GM12878 (cell line): ENCODE results near the gene COBLL1.

ENCODE experiments used
- ATF2 ChIP-seq: IDR thresholded peaks from 2 replicates; pipeline ENCODE4 v1.6.1; 2012; ENCODE audit warnings: low read length, inconsistent platforms
- BHLHE40 ChIP-seq, 2 experiments: fragments of 450-650 bp in 1 of 2; IDR thresholded peaks; 2 replicates each; pipeline ENCODE4 v1.6.1; 2011 to 2017; ENCODE audit warnings: low read depth in 2 of 2, borderline replicate concordance in 1 of 2, improper control_type of control experiment in 1 of 2, low read length in 1 of 2, mild to moderate bottlenecking in 1 of 2
- CHD4 ChIP-seq: fragments of 200-600 bp; sonication (generic); IDR thresholded peaks from 2 replicates; pipeline ENCODE4 v1.6.1; 2016; ENCODE audit warnings: mild to moderate bottlenecking
- CTCF ChIP-seq, 3 experiments: IDR thresholded peaks in 2 of 3; conservative IDR thresholded peaks in 1 of 3; 2 replicates each; pipeline ENCODE4 v1.5.1; 2011; ENCODE audit warnings: low read depth in 3 of 3, low read length in 3 of 3, mild to moderate bottlenecking in 3 of 3, control low read depth in 2 of 3, moderate library complexity in 2 of 3, inconsistent platforms in 1 of 3, mixed read lengths in 1 of 3; ENCODE audit not compliant: control insufficient read depth in 2 of 3, insufficient read depth in 1 of 3; ENCODE audit errors: extremely low read depth in 1 of 3
- EP300 ChIP-seq, 2 experiments: fragments of 150-350 bp in 1 of 2; IDR thresholded peaks; 2 replicates each; pipeline ENCODE4 v1.6.1; 2011 to 2012; ENCODE audit warnings: low read depth in 2 of 2, low read length in 2 of 2, borderline replicate concordance in 1 of 2, improper control_type of control experiment in 1 of 2, inconsistent platforms in 1 of 2; ENCODE audit not compliant: control insufficient read depth in 1 of 2
- HDAC2 ChIP-seq: fragments of 200-600 bp; sonication (generic); IDR thresholded peaks from 2 replicates; pipeline ENCODE4 v1.6.1; 2017
- MAX ChIP-seq: IDR thresholded peaks from 2 replicates; pipeline ENCODE4 v1.6.1; 2012; ENCODE audit warnings: low read depth, low read length, improper control_type of control experiment
- PBX3 ChIP-seq: IDR thresholded peaks from 2 replicates; pipeline ENCODE4 v1.6.1; 2011; ENCODE audit warnings: mild to moderate bottlenecking, low read depth, low read length, moderate library complexity; ENCODE audit not compliant: insufficient replicate concordance
- POLR2A ChIP-seq: IDR thresholded peaks from 2 replicates; pipeline ENCODE4 v1.6.1; 2011; ENCODE audit warnings: low read depth, mild to moderate bottlenecking, low read length
- RAD21 ChIP-seq: IDR thresholded peaks from 2 replicates; pipeline ENCODE4 v1.6.1; 2011; ENCODE audit warnings: mild to moderate bottlenecking, low read depth, low read length, moderate library complexity; ENCODE audit not compliant: insufficient read depth
- RFX5 ChIP-seq: IDR thresholded peaks from 2 replicates; pipeline ENCODE4 v1.6.1; 2011; ENCODE audit warnings: low read depth, low read length, improper control_type of control experiment
- SIN3A ChIP-seq: IDR thresholded peaks from 2 replicates; pipeline ENCODE4 v1.6.1; 2012; ENCODE audit warnings: low read depth, low read length, improper control_type of control experiment
- TCF7 ChIP-seq: IDR thresholded peaks from 2 replicates; pipeline ENCODE4 v1.6.1; 2014; ENCODE audit warnings: antibody characterized with exemption, borderline replicate concordance
- ZBTB4 ChIP-seq: fragments of 450-650 bp; formaldehyde crosslinking; IDR thresholded peaks from 2 replicates; pipeline ENCODE4 v1.4.0; 2022; ENCODE audit warnings: mild to moderate bottlenecking, moderate library complexity

GRCh38 chr2:164677271-164677670 lies 164.4 kb downstream of the COBLL1 start:
- no peak for TF ChIP-seq CTCF (IDR thresholded peaks at IDR 0.05 in 2 of 3, conservative IDR thresholded peaks at IDR 0.05 in 1 of 3; ENCODE audit: control insufficient read depth in 2 of 3, extremely low read depth in 1 of 3, insufficient read depth in 1 of 3, low read depth in 3 of 3, low read length in 3 of 3)
- TF ChIP-seq MAX: no peak
- no peak for TF ChIP-seq RFX5
- TF ChIP-seq PBX3: no peak
- no peak for TF ChIP-seq HDAC2
- TF ChIP-seq ZBTB4: no peak
- TF ChIP-seq CHD4: no peak
- TF ChIP-seq RAD21: no peak
- TF ChIP-seq EP300 (IDR thresholded peaks at IDR 0.05; ENCODE audit: borderline replicate concordance in 1 of 2, control insufficient read depth in 1 of 2, low read depth in 2 of 2, low read length in 2 of 2): no peak
- TF ChIP-seq BHLHE40 (IDR thresholded peaks at IDR 0.05; ENCODE audit: borderline replicate concordance in 1 of 2, low read depth in 2 of 2, low read length in 1 of 2): no peak
- no peak for TF ChIP-seq ATF2
- TF ChIP-seq TCF7: no peak
- no peak for TF ChIP-seq POLR2A
- no peak for TF ChIP-seq SIN3A
